SU-DHL-6 (cell line): ENCODE data around the gene LAMP1.

Experiments
- H2AFZ ChIP-seq: fragments of 200-600 bp; sonication (generic); 2 replicates; pipeline ENCODE4 v1.6.1; 2014; ENCODE audit warnings: low read depth, mild to moderate bottlenecking, moderate library complexity, mixed read lengths, antibody characterized with exemption, low read length; ENCODE audit not compliant: severe bottlenecking
- H3F3A ChIP-seq: fragments of 200-600 bp; shearing (Covaris generic); 2 replicates; pipeline ENCODE4 v1.6.0; 2016; ENCODE audit warnings: antibody characterized with exemption, mild to moderate bottlenecking; ENCODE audit not compliant: insufficient read depth
- H3K27ac ChIP-seq: fragments of 200-600 bp; sonication (generic); 2 replicates; pipeline ENCODE4 v1.5.1; 2016; ENCODE audit warnings: low read depth, mild to moderate bottlenecking, low read length, moderate library complexity, mixed read lengths
- H3K27me3 ChIP-seq: fragments of 200-600 bp; sonication (generic), shearing (Covaris generic); 2 replicates; pipeline ENCODE4 v1.6.0; 2014; ENCODE audit warnings: mild to moderate bottlenecking, low read length
- H3K36me3 ChIP-seq: fragments of 200-600 bp; sonication (generic); 2 replicates; pipeline ENCODE4 v1.6.1; 2014; ENCODE audit warnings: mild to moderate bottlenecking, low read length, mixed read lengths
- H3K4me2 ChIP-seq: fragments of 300-600, 200-600 bp; shearing (Covaris generic), sonication (generic); 2 replicates; pipeline ENCODE4 v1.6.0; 2014; ENCODE audit warnings: low read length, low read depth, mild to moderate bottlenecking; ENCODE audit not compliant: poor library complexity, severe bottlenecking
- H3K4me3 ChIP-seq: fragments of 200-600 bp; sonication (generic); 2 replicates; pipeline ENCODE4 v1.5.1; 2014; ENCODE audit warnings: antibody characterized with exemption, low read length, mild to moderate bottlenecking, mixed read lengths; ENCODE audit not compliant: insufficient read depth, poor library complexity, severe bottlenecking
- H3K79me2 ChIP-seq: fragments of 200-600 bp; sonication (generic); 2 replicates; pipeline ENCODE4 v1.6.1; 2014; ENCODE audit warnings: mild to moderate bottlenecking, low read length, moderate library complexity; ENCODE audit not compliant: insufficient read depth
- H3K9ac ChIP-seq: fragments of 200-600 bp; sonication (generic); 2 replicates; pipeline ENCODE4 v1.7.0; 2014; ENCODE audit warnings: mild to moderate bottlenecking, low read length
- H3K9me2 ChIP-seq: fragments of 200-600 bp; sonication (generic); replicated peaks from 2 replicates; pipeline ENCODE4 v1.6.1; 2014; ENCODE audit warnings: low read length; ENCODE audit not compliant: insufficient read depth
- H3K9me3 ChIP-seq: fragments of 200-600 bp; sonication (generic); 2 replicates; pipeline ENCODE4 v1.6.1; 2014; ENCODE audit warnings: low read length, mixed read lengths; ENCODE audit not compliant: insufficient read depth
- H4K20me1 ChIP-seq: fragments of 200-600 bp; sonication (generic); 2 replicates; pipeline ENCODE4 v1.6.1; 2014; ENCODE audit warnings: low read depth, mild to moderate bottlenecking, antibody characterized with exemption, low read length, moderate library complexity, mixed read lengths
- EZH2phosphoT487 ChIP-seq: fragments of 200-600 bp; sonication (generic), shearing (Covaris generic); conservative IDR thresholded peaks from 2 replicates; pipeline ENCODE4 v1.6.1; 2018; ENCODE audit warnings: mild to moderate bottlenecking, antibody characterized with exemption, low read length, moderate library complexity, mixed read lengths
- TF ChIP-seq, protein P1 (sequence below): fragments of 200-600 bp; sonication (generic); IDR thresholded peaks from one replicate; pipeline ENCODE4 v1.5.1; 2017; ENCODE audit warnings: antibody characterized with exemption, mild to moderate bottlenecking, low read length, moderate library complexity; ENCODE audit not compliant: insufficient read depth, poor library complexity, severe bottlenecking

The LAMP1 gene

DNA sequence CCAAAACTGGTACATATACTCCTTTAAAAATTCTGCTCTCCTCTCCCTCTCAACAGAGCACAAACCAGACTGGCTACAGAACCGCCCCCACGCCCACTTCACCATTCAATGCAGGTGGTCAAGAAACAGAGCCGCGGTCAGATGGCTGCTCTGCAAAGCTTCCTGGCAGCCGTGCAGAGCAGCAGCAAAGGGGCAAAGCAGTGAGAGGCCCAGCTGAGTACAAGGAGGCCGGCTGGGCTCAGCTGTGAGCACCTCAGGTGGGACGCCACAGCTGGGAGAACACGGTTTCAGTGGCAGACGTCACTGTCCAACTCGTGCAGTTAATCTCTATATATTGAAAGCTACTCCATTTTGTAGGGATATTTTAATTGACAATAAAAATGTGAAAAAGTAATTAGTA lies 58.6 kb downstream of the LAMP1 start:
- Histone ChIP-seq H3K9me3 (no peaks in the 10 kb centered on the region), H4K20me1 (no peaks in the 10 kb centered on the region), H3K36me3 (no peaks in the 10 kb centered on the region), H3K4me3 (no peak overlapping the region), H3K27ac (no peak overlapping the region), H3K9ac (no peak overlapping the region), H3F3A (no peaks in the 10 kb centered on the region), H3K79me2 (no peaks in the 10 kb centered on the region), H3K4me2 (no peak overlapping the region), H2AFZ (no peak overlapping the region), H3K27me3 (no peaks in the 10 kb centered on the region), H3K9me2 (no peaks in the 10 kb centered on the region)
- TF ChIP-seq EZH2phosphoT487, result no peak
- TF ChIP-seq, protein P1, sequence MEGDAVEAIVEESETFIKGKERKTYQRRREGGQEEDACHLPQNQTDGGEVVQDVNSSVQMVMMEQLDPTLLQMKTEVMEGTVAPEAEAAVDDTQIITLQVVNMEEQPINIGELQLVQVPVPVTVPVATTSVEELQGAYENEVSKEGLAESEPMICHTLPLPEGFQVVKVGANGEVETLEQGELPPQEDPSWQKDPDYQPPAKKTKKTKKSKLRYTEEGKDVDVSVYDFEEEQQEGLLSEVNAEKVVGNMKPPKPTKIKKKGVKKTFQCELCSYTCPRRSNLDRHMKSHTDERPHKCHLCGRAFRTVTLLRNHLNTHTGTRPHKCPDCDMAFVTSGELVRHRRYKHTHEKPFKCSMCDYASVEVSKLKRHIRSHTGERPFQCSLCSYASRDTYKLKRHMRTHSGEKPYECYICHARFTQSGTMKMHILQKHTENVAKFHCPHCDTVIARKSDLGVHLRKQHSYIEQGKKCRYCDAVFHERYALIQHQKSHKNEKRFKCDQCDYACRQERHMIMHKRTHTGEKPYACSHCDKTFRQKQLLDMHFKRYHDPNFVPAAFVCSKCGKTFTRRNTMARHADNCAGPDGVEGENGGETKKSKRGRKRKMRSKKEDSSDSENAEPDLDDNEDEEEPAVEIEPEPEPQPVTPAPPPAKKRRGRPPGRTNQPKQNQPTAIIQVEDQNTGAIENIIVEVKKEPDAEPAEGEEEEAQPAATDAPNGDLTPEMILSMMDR, result no peak

DNA sequence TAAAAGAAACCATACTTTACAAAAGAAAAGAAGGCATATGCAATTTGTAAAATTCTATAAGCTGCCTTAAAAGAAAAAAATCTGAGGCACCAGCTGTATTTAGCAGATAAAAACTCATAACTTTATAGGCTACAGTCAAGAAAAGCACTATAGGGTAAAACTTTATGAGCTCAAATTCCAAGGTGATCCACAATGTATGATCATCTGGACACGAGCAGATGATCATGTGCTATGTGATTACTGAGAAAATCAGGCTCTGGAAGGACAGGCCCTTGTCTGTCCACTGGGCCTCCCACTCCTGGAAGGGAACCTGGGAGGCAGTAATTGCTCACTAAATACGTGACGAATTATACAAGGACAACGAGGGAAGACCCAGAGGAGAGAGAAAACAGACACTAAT lies 59.6 kb downstream of the LAMP1 start:
- H3K27me3 ChIP-seq, result no peaks in the 10 kb centered on the region
- no peaks in the 10 kb centered on the region for H3K9me2 ChIP-seq
- H3K36me3 ChIP-seq, result no peaks in the 10 kb centered on the region
- no peaks in the 10 kb centered on the region for H3K9me3 ChIP-seq
- no peak overlapping the region for H3K4me3 ChIP-seq
- H3K79me2 ChIP-seq, result no peaks in the 10 kb centered on the region
- no peaks in the 10 kb centered on the region for H4K20me1 ChIP-seq
- TF ChIP-seq EZH2phosphoT487, result no peak
- TF ChIP-seq, protein P1, result no peak
- no peak overlapping the region for H3K4me2 ChIP-seq
- no peak overlapping the region for H2AFZ ChIP-seq
- no peaks in the 10 kb centered on the region for H3F3A ChIP-seq
- no peak overlapping the region for H3K27ac ChIP-seq
- H3K9ac ChIP-seq, result no peak overlapping the region

DNA sequence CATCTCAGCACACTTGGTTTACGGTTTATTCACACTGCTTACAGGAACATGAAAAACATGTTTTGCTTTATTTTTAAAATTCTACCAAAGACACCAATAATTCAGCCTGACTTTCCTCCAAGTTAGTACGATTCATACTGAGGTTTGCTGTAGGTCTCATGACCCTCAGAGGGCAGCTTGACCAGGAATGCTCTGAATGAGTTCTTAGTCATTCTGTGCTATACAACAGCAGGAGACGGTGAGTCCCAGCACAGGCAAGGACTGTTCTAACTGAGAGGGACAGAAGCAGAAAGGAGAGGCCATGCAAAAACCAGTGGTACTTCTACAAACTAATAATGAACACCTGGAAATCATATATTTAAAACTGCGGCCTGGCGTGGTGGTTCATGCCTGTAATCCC lies 60.5 kb downstream of the LAMP1 start:
- no peaks in the 10 kb centered on the region for H3K27me3 ChIP-seq
- no peak overlapping the region for H3K4me3 ChIP-seq
- H2AFZ ChIP-seq, result no peak overlapping the region
- H3K4me2 ChIP-seq, result no peak overlapping the region
- H3K9ac ChIP-seq, result no peak overlapping the region
- no peaks in the 10 kb centered on the region for H3K79me2 ChIP-seq
- no peaks in the 10 kb centered on the region for H3K9me3 ChIP-seq
- no peak for TF ChIP-seq EZH2phosphoT487
- TF ChIP-seq, protein P1, result no peak
- H3K9me2 ChIP-seq, result no peaks in the 10 kb centered on the region
- no peak overlapping the region for H3K27ac ChIP-seq
- no peaks in the 10 kb centered on the region for H4K20me1 ChIP-seq
- no peaks in the 10 kb centered on the region for H3K36me3 ChIP-seq
- no peaks in the 10 kb centered on the region for H3F3A ChIP-seq
